ENCODE results near the gene P3H3. TPM values are rescaled to one million over a fixed set of nuclear protein-coding genes. Genes with fewer than 3 reads are reported as not detected.

The P3H3 gene
- total and polyA plus RNA-seq, 9 of the 15 experiments (the other 6 are each of a cell fraction or from before 2014, with no cell fraction given): 0.03 to 15.0 (median 4.8) TPM

GRCh38 chr12:6778574-6779550 is 49.3 kb upstream of the P3H3 start (continued):
- no peak for TF ChIP-seq ARID3B (CRISPR knock-in tag; IDR thresholded peaks at IDR 0.05; ENCODE audit: borderline replicate concordance)
- TF ChIP-seq HMBOX1 (IDR thresholded peaks at IDR 0.05): no peak
- TF ChIP-seq SRSF7 (optimal IDR thresholded peaks at IDR 0.05; ENCODE audit: low read depth, low read length): no peak
- 0 out of 2 replicates have a peak, but pooled peaks have one; percentile 67 for TF ChIP-seq KLF13 (tag; IDR thresholded peaks at IDR 0.05; ENCODE audit: borderline replicate concordance, low read depth)
- no peak for TF ChIP-seq MCM7 (IDR thresholded peaks at IDR 0.05)
- TF ChIP-seq SMARCA4 (IDR thresholded peaks at IDR 0.05): peak; percentile 61
- no peak for TF ChIP-seq EP300 (IDR thresholded peaks at IDR 0.05; ENCODE audit: low read length)
- TF ChIP-seq ETV5 (CRISPR knock-in tag; IDR thresholded peaks at IDR 0.05; ENCODE audit: low read depth): peak; percentile 85
- no peak for TF ChIP-seq ZNF280A (IDR thresholded peaks at IDR 0.05; ENCODE audit: low read depth, partially characterized antibody)
- TF ChIP-seq RFX1 (IDR thresholded peaks at IDR 0.05): no peak
- TF ChIP-seq PHF20 (IDR thresholded peaks at IDR 0.05; ENCODE audit: partially characterized antibody): no peak
- TF ChIP-seq PML (IDR thresholded peaks at IDR 0.05; ENCODE audit: low read length): no peak
- TF ChIP-seq AFF1 (IDR thresholded peaks at IDR 0.05; ENCODE audit: low read depth in 1 of 2, partially characterized antibody in 2 of 2): no peak
- no peak for TF ChIP-seq NFATC3 (IDR thresholded peaks at IDR 0.05)
- peak; percentile 93 to 97 for TF ChIP-seq RAD21 (CRISPR knock-in tag; conservative IDR thresholded peaks at IDR 0.05 in 1 of 2, IDR thresholded peaks at IDR 0.05 in 1 of 2)
- no peak for TF ChIP-seq HINFP (tag; conservative IDR thresholded peaks at IDR 0.05; ENCODE audit: low read depth)
- TF ChIP-seq IRF2 (CRISPR knock-in tag; IDR thresholded peaks at IDR 0.05): no peak

Measured in K562 (cell line).